K562 (cell line): ENCODE data around the gene ACO2. TPM values are rescaled to one million over a fixed set of nuclear protein-coding genes. Genes with fewer than 3 reads are reported as not detected.

ENCODE experiments used
- CREB3 ChIP-seq: fragments of 450-650 bp; conservative IDR thresholded peaks from 2 replicates; pipeline ENCODE4 v1.6.1; 2016; ENCODE audit warnings: missing genetic modification characterization, low read depth, mild to moderate bottlenecking, missing compliant biosample characterization, moderate library complexity
- ZNF318 ChIP-seq, 2 experiments: fragments of 450-650 bp; IDR thresholded peaks; 2 replicates each; pipeline ENCODE4 v1.6.1; 2016; ENCODE audit warnings: mild to moderate bottlenecking in 2 of 2, borderline replicate concordance in 1 of 2, low read depth in 1 of 2, moderate library complexity in 1 of 2
- polyA plus RNA-seq, 8 experiments: library from polyadenylated mRNA; depleted of rRNA in 4 of 8; stranded (reverse) in 5 of 8; unstranded in 3 of 8; fragments of >200 nt; fragmentation: Nextera tagmentation in 2 of 8; fragmentation: Illumina TruSeq in 1 of 8; extraction: Ambion mirVana in 2 of 8; extraction: Trizol in 1 of 8; gene quantifications; 2 replicates each; pipeline versions ENCODE4 v1.2.1 to v1.2.3, GENCODE V29; 2011 to 2014; ENCODE audit warnings: inconsistent platforms in 1 of 8, missing spikeins in 1 of 8
- total RNA-seq, 7 experiments: library from RNA; depleted of rRNA in 6 of 7; stranded (reverse); fragments of >200 nt in 6 of 7; fragmentation: Illumina TruSeq in 2 of 7; extraction: Trizol in 2 of 7; gene quantifications; 2 replicates each; pipeline versions ENCODE4 v1.2.1 to v1.2.3, GENCODE V29; 2011 to 2021; ENCODE audit warnings: low replicate concordance in 1 of 7

Gene ACO2
- total and polyA plus RNA-seq, 9 of the 15 experiments (the other 6 are each of a cell fraction or from before 2014, with no cell fraction given) = 16.2 to 119 (median 43.2) TPM

GRCh38 chr22:41526830-41527799, 58.2 kb downstream of the ACO2 start (continued):
- TF ChIP-seq ZNF318 (IDR thresholded peaks at IDR 0.05; ENCODE audit: borderline replicate concordance in 1 of 2, low read depth in 1 of 2) (no peak), CREB3 (tag) (no peak)
- TF ChIP-seq, all 486 proteins: peak for 19
